Type B pancreatic cell (in vitro differentiated cells): ENCODE results near the gene PSD2. TPM values are rescaled to one million over a fixed set of nuclear protein-coding genes. Genes with fewer than 3 reads are reported as not detected.

Source experiments
- DNase-seq: peaks from one replicate; pipeline ENCODE4 v3.0.0; 2021; ENCODE audit warnings: mixed read lengths; ENCODE audit not compliant: unreplicated experiment; ENCODE audit errors: extremely low spot score
- H3K27ac Mint-ChIP-seq: 2 replicates; pipeline ENCODE4 v1.8.0; 2021; ENCODE audit warnings: mild to moderate bottlenecking, mixed read lengths
- H3K27me3 Mint-ChIP-seq: 2 replicates; pipeline ENCODE4 v1.8.0; 2021; ENCODE audit warnings: mixed read lengths
- H3K36me3 Mint-ChIP-seq: 2 replicates; pipeline ENCODE4 v1.8.0; 2021; ENCODE audit warnings: mixed read lengths
- H3K4me1 Mint-ChIP-seq: one replicate; pipeline ENCODE4 v1.8.0; 2021; ENCODE audit warnings: mixed read lengths; ENCODE audit not compliant: unreplicated experiment
- H3K4me3 Mint-ChIP-seq: 2 replicates; pipeline ENCODE4 v1.8.0; 2021; ENCODE audit warnings: mild to moderate bottlenecking, mixed read lengths
- H3K9me3 Mint-ChIP-seq: 2 replicates; pipeline ENCODE4 v1.8.0; 2021; ENCODE audit warnings: mixed read lengths
- total RNA-seq: library from RNA; stranded (reverse); gene quantifications from 2 replicates; pipeline ENCODE4 v1.2.1, GENCODE V29; 2021; ENCODE audit warnings: low replicate concordance
- TF ChIP-seq, protein P1 (sequence below): fragments of 200-600 bp; sonication (generic); conservative IDR thresholded peaks from 2 replicates; pipeline ENCODE4 v1.5.0; 2021; ENCODE audit warnings: antibody characterized with exemption, mild to moderate bottlenecking

The PSD2 gene
- total RNA-seq, 1 donor from 2014 or later, result 0.27 TPM

DNA sequence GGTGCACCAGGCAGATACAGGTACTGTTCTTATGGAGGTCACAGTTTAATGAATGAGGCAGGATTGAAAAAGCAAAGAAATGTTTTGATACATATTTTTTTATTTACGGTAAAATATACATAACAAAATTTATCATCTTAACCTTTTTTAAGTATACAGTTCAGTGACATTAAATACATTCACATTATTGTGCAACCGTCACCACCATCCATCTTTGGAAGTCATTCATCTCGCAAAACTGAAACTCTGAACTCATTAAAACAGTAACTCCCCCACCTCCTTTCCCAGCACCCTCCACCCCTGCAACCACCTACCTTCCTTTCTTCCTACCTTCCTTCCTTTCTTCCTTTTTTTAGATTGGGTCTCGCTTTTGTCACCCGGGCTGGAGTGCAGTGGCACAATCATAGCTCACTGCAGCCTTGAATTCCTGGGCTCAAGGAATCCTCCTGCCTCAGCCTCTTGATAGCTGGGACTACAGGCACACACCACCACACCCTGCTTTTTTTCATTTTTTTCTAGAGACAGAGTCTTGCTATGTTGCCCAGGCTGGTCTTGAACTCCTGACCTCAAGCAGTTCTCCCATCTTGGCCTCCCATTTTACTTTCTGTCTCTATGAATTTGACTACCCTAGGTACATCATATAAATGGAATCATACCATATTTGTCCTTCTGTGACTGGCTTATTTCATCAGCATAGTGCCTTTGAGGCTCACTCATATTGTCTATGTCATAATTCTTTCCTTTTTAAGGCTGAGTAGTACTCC lies 22.5 kb upstream of the PSD2 start:
- Mint-ChIP-seq H3K4me1 (peaks cover 4% of the 10 kb centered on the region), H3K4me3 (no peak overlapping the region), H3K9me3 (no peaks in the 10 kb centered on the region), H3K27me3 (peaks cover 17% of the 10 kb centered on the region), H3K36me3 (no peaks in the 10 kb centered on the region), H3K27ac (no peak overlapping the region)
- TF ChIP-seq, protein P1, sequence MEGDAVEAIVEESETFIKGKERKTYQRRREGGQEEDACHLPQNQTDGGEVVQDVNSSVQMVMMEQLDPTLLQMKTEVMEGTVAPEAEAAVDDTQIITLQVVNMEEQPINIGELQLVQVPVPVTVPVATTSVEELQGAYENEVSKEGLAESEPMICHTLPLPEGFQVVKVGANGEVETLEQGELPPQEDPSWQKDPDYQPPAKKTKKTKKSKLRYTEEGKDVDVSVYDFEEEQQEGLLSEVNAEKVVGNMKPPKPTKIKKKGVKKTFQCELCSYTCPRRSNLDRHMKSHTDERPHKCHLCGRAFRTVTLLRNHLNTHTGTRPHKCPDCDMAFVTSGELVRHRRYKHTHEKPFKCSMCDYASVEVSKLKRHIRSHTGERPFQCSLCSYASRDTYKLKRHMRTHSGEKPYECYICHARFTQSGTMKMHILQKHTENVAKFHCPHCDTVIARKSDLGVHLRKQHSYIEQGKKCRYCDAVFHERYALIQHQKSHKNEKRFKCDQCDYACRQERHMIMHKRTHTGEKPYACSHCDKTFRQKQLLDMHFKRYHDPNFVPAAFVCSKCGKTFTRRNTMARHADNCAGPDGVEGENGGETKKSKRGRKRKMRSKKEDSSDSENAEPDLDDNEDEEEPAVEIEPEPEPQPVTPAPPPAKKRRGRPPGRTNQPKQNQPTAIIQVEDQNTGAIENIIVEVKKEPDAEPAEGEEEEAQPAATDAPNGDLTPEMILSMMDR, result no peak
- no peak for DNase-seq

DNA sequence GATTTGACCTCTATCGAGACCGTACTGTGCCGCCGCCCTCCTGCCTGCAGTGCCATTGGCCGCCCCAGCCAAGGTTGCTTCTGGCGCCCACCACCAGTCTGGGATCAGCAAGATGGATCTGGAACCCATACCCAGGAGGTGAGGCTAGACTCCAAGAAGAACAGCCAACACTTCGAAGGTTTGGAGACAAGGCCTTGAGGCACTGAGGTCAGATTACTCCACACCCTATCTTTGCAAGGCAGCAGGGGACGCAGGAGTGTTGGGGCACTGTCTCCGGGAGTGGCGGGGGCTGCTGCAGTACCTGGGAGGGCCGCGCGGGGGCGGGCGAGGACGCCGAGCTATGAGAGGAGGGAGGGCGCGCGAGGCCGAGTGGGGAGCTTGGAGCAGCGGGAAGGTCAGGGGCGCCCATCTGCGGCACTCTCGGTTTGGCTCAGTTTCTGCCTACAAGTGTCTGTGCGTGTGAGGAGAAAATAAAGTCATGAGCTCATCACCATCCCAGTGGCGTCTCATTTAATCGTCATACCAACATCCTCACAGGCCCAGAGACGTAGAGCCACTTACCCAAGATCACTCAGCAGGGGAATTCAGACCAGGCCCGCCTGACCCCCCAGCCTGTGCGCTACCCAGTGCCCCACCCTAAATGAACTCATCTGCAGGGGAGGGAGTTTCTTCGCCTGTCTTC lies 20.5 kb upstream of the PSD2 start:
- Mint-ChIP-seq H3K36me3 (no peaks in the 10 kb centered on the region), H3K4me3 (no peak overlapping the region), H3K27ac (no peak overlapping the region), H3K27me3 (peaks cover 17% of the 10 kb centered on the region), H3K4me1 (peaks cover 4% of the 10 kb centered on the region), H3K9me3 (no peaks in the 10 kb centered on the region)
- DNase-seq, result peak; percentile 88
- TF ChIP-seq, protein P1, result peak; percentile 91

DNA sequence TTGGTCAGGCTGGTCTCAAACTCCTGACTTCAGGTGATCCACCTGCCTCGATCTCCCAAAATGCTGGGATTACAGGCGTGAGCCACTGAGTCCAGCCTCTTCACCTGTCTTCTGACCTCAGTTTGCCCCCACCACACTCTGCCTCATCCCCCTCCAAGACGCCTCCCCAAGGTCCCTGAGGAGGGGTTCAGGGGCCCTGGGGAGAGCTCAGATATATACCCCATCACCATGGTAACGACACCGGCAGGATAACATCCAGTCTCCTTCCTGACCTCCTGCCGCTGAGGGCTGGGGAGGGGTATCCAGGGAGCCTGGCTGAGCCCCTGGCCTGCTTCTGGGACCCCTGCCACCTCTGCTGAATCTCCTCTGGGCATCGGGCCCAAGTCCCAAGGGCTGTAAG lies 19.7 kb upstream of the PSD2 start:
- H3K4me3 Mint-ChIP-seq, result no peak overlapping the region
- H3K4me1 Mint-ChIP-seq, result peaks cover 4% of the 10 kb centered on the region
- no peak overlapping the region for H3K27ac Mint-ChIP-seq
- no peaks in the 10 kb centered on the region for H3K9me3 Mint-ChIP-seq
- TF ChIP-seq, protein P1, result no peak
- peaks cover 17% of the 10 kb centered on the region for H3K27me3 Mint-ChIP-seq
- no peak for DNase-seq
- H3K36me3 Mint-ChIP-seq, result no peaks in the 10 kb centered on the region

DNA sequence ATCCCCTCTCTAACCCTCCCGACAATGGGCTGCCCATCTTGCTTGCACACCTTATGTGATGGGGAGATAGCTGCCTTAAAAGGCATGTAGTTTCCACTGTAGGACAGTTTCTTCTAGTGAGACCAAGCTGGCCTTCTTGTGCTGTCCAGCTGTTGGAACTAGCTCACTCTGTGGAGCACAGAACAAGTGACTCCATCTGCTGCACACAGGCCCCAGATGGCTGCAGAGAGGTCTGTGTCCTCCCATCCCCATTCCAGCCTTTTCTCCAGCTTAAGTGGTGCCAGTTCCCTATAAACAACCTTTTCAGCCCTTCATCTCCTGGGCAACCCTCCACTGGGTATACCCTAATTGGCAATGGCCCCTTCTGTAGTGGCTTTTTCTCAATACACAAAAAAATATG lies 18.7 kb upstream of the PSD2 start:
- H3K36me3 Mint-ChIP-seq, result no peaks in the 10 kb centered on the region
- peaks cover 17% of the 10 kb centered on the region for H3K27me3 Mint-ChIP-seq
- H3K27ac Mint-ChIP-seq, result no peak overlapping the region

DNA sequence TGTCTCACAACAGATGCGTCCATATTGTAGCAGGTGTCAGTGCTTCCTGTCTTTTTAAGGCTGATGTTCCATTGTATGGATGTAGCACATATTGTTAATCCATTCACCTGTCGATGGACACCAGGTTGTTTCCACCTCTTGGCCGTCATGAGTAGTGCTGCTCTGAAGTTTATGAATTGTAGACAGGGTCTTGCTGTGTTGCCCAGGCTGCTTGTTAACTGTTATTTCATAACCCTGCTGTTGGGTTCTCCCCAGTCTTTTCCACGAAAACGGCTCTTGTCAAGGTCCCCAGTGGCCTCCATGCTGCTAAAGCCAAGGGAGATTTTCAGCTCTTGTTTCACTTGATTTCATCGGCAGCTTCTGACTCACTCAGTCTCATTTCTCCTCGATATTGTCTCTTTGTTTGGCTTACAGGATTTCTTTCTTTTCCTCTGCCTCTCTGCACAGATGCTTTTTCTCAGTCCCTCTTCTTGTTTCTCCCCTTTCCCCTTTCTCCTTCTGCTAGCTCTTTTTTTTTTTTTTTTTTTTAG lies 12.1 kb upstream of the PSD2 start:
- Mint-ChIP-seq H3K4me3 (no peak overlapping the region), H3K27me3 (peaks cover 28% of the 10 kb centered on the region), H3K36me3 (no peaks in the 10 kb centered on the region), H3K27ac (no peak overlapping the region), H3K4me1 (peaks cover 4% of the 10 kb centered on the region), H3K9me3 (no peaks in the 10 kb centered on the region)
- DNase-seq, result no peak
- TF ChIP-seq, protein P1, result no peak

More for the DNA sequence above, 18.7 kb upstream of the PSD2 start:
- Mint-ChIP-seq H3K9me3 (no peaks in the 10 kb centered on the region), H3K4me1 (peaks cover 4% of the 10 kb centered on the region), H3K4me3 (no peak overlapping the region)
- DNase-seq, result no peak
- TF ChIP-seq, protein P1, result no peak
